HUES64 (cell line): ENCODE data around the gene RELN.

Source experiments
- H3K27ac ChIP-seq: 2 replicates; pipeline ENCODE4 v1.7.0; 2013; ENCODE audit warnings: low read depth, low read length, inconsistent platforms
- H3K27me3 ChIP-seq: 2 replicates; pipeline ENCODE4 v1.6.1; 2013; ENCODE audit warnings: mild to moderate bottlenecking, low read length; ENCODE audit not compliant: insufficient read depth
- H3K36me3 ChIP-seq: 2 replicates; pipeline ENCODE4 v1.6.1; 2013; ENCODE audit warnings: mild to moderate bottlenecking, low read length; ENCODE audit not compliant: insufficient read depth
- H3K4me1 ChIP-seq: 2 replicates; pipeline ENCODE4 v1.6.1; 2013; ENCODE audit warnings: mild to moderate bottlenecking, low read length, moderate library complexity; ENCODE audit not compliant: insufficient read depth
- H3K4me3 ChIP-seq: 2 replicates; pipeline ENCODE4 v1.5.1; 2013; ENCODE audit warnings: mild to moderate bottlenecking, low read length, moderate library complexity
- H3K9ac ChIP-seq: 2 replicates; pipeline ENCODE4 v1.6.1; 2013; ENCODE audit warnings: mild to moderate bottlenecking, low read depth, low read length
- H3K9me3 ChIP-seq: 2 replicates; pipeline ENCODE4 v1.6.1; 2013; ENCODE audit warnings: low read depth, low read length; ENCODE audit not compliant: insufficient read depth
- WGBS: fragments of 150-250, 120-280 bp; methylation state at CpG from one replicate; pipeline ENCODE4 v1.1.7; 2013; ENCODE audit warnings: missing lambda C conversion rate; 5-methylcytosine and 5-hydroxymethylcytosine counted together

The RELN gene

DNA sequence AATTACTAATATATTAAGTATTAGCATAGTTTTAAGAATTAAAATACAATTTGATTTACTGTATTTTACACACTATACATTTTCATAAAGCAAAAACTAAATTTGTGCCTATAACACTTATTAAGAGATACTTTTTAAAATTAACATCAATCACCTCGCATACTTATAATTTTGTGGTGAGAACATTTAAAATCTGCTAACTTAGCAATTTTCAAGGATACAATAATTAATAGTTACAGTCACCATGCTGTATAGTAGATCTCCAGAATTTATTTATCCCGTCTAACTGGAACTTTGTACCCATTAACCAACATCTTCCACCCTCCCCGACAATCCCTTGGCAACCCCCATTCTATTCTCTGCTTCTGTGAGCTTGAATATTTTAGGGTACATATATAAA, 47.5 kb downstream of the RELN start:
- no peaks in the 10 kb centered on the region for H3K9me3 ChIP-seq
- no peaks in the 10 kb centered on the region for H3K4me1 ChIP-seq
- H3K9ac ChIP-seq: no peak overlapping the region
- no peak overlapping the region for H3K27ac ChIP-seq
- WGBS: 95% methylated on average over 2 of the region's 3 CpGs
- H3K36me3 ChIP-seq: no peaks in the 10 kb centered on the region
- no peak overlapping the region for H3K4me3 ChIP-seq
- H3K27me3 ChIP-seq: no peaks in the 10 kb centered on the region

DNA sequence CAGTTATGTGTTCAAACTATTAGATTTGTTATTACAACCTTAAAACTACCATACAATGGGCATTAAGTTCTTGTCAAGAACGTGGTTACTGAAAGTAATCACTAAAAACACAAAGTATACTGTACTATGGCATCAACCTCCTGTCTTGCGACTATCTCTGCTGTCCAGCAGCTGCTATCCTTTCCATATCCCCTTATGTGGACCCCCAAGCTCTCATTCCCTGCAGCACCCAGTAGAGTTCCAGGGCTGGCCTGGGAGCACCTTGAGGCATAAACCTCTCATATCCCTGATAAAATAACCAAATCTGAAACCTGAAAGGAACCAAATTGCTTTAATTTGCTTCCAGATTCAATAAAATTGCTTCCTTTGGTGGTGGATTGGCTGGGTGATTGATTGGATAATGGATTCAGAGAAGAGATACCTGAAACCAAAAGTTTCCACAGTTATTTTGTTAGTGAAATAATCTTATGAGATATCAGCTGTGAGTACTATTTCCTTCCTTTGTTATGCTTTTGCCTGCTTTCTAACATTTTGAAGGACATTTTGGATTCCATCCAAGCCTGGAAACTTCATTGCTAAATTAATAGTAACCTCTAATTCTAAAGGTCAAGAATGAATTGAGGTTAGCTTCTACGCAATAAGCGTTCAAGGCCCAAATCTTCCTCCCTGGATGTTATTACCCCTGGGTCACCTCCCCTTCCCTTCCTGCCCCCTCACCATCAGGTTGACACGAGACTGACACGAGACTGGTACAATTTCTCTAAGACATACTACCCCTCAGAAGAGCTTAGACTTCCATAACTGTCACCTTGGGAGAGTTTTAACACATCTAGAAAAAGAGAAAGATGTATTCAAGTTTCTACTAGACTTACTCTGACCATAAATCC, 48.8 kb downstream of the RELN start:
- Histone ChIP-seq H3K9me3 (no peaks in the 10 kb centered on the region), H3K27ac (no peak overlapping the region), H3K27me3 (no peaks in the 10 kb centered on the region), H3K4me1 (no peaks in the 10 kb centered on the region), H3K36me3 (no peaks in the 10 kb centered on the region), H3K4me3 (no peak overlapping the region), H3K9ac (no peak overlapping the region)
- 86% methylated on average over 6 of the region's 6 CpGs for WGBS

GRCh38 chr7:103937680-103938079, 51.8 kb downstream of the RELN start:
- Histone ChIP-seq H3K36me3 (no peaks in the 10 kb centered on the region), H3K27ac (no peak overlapping the region)
- 90% methylated on average over 3 of the region's 3 CpGs for WGBS

GRCh38 chr7:103936558-103936957, 52.9 kb downstream of the RELN start:
- no peaks in the 10 kb centered on the region for H3K4me1 ChIP-seq
- WGBS: 91% methylated on average over 2 of the region's 2 CpGs
- H3K9me3 ChIP-seq: no peaks in the 10 kb centered on the region
- no peaks in the 10 kb centered on the region for H3K36me3 ChIP-seq
- no peaks in the 10 kb centered on the region for H3K27me3 ChIP-seq
- no peak overlapping the region for H3K4me3 ChIP-seq
- no peak overlapping the region for H3K27ac ChIP-seq
- no peak overlapping the region for H3K9ac ChIP-seq

More at GRCh38 chr7:103937680-103938079, 51.8 kb downstream of the RELN start:
- no peak overlapping the region for H3K4me3 ChIP-seq
- H3K4me1 ChIP-seq: no peaks in the 10 kb centered on the region
- no peak overlapping the region for H3K9ac ChIP-seq
- H3K27me3 ChIP-seq: no peaks in the 10 kb centered on the region
- H3K9me3 ChIP-seq: no peaks in the 10 kb centered on the region

DNA sequence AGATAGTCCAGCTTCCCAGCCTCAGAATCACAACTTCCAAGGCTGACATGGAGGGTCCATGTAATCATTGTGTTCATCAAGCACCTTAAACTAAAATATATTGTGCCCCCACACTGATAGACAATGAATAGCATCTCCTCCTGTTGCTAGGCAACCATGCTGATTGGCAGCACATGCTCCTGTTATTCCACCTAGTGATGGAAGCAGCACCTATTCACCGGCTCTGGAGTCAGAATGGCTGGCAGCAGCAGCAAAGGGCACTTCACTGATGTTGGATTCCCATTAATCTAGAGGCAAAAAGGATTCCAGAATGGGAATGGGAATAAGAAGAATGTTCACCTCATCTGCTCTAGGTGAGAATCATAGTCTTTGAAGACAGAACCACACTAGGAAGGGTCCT, 55.0 kb downstream of the RELN start:
- no peaks in the 10 kb centered on the region for H3K9me3 ChIP-seq
- no peak overlapping the region for H3K9ac ChIP-seq
- WGBS: 0% methylated on average over 1 of the region's 1 CpG
- H3K27ac ChIP-seq: no peak overlapping the region
- H3K27me3 ChIP-seq: no peaks in the 10 kb centered on the region
- no peaks in the 10 kb centered on the region for H3K4me1 ChIP-seq
- no peak overlapping the region for H3K4me3 ChIP-seq
- H3K36me3 ChIP-seq: no peaks in the 10 kb centered on the region

- Histone ChIP-seq H3K36me3 (no peaks in the 10 kb centered on the region), H3K9ac (no peak overlapping the region), H3K27ac (no peak overlapping the region), H3K27me3 (no peaks in the 10 kb centered on the region), H3K4me1 (no peaks in the 10 kb centered on the region), H3K4me3 (no peak overlapping the region), H3K9me3 (no peaks in the 10 kb centered on the region)
- 38% methylated on average over 2 of the region's 2 CpGs for WGBS
Observed at GRCh38 chr7:103932389-103932788, 57.1 kb downstream of the RELN start.

- Histone ChIP-seq H3K27me3 (no peaks in the 10 kb centered on the region), H3K4me1 (no peaks in the 10 kb centered on the region), H3K27ac (no peak overlapping the region), H3K36me3 (no peaks in the 10 kb centered on the region), H3K9me3 (no peaks in the 10 kb centered on the region), H3K4me3 (no peak overlapping the region), H3K9ac (no peak overlapping the region)
- WGBS: 83% methylated on average over 1 of the region's 1 CpG
Observed at GRCh38 chr7:103929901-103930311, 59.6 kb downstream of the RELN start.

- Histone ChIP-seq H3K4me3 (no peak overlapping the region), H3K9me3 (no peaks in the 10 kb centered on the region), H3K9ac (no peak overlapping the region), H3K27ac (no peak overlapping the region), H3K27me3 (no peaks in the 10 kb centered on the region), H3K4me1 (no peaks in the 10 kb centered on the region), H3K36me3 (no peaks in the 10 kb centered on the region)
- 92% methylated on average over 1 of the region's 1 CpG for WGBS
Observed at GRCh38 chr7:103928581-103928980, 60.9 kb downstream of the RELN start.

DNA sequence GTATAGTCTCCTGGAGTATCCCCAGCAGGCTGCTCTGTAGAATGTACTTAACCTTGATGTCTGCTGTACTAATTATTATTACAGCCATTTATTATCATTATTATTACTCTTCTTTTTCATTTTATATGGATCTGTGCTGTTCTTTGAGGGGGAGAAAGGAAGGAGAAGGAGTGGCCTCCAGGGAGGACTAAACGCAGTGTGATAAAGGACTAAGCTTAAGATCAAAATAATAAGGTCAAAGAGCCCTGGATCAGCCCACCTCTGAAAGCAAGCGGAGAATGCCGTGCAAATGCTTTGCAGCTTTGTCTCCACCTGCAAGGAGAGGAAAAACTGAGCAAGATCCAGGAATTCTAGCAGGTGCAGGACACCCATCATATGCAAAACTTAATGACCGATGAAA, 65.3 kb downstream of the RELN start:
- no peaks in the 10 kb centered on the region for H3K4me1 ChIP-seq
- WGBS: 89% methylated on average over 4 of the region's 4 CpGs
- H3K9ac ChIP-seq: no peak overlapping the region
- H3K27ac ChIP-seq: no peak overlapping the region
- no peak overlapping the region for H3K4me3 ChIP-seq
- H3K9me3 ChIP-seq: no peaks in the 10 kb centered on the region
- no peaks in the 10 kb centered on the region for H3K36me3 ChIP-seq
- no peaks in the 10 kb centered on the region for H3K27me3 ChIP-seq

GRCh38 chr7:103922407-103922806, 67.1 kb downstream of the RELN start:
- Histone ChIP-seq H3K36me3 (no peaks in the 10 kb centered on the region), H3K9me3 (no peaks in the 10 kb centered on the region), H3K4me3 (no peak overlapping the region), H3K27ac (no peak overlapping the region), H3K27me3 (no peaks in the 10 kb centered on the region), H3K4me1 (no peaks in the 10 kb centered on the region), H3K9ac (no peak overlapping the region)
- WGBS: 88% methylated on average over 1 of the region's 2 CpGs

DNA sequence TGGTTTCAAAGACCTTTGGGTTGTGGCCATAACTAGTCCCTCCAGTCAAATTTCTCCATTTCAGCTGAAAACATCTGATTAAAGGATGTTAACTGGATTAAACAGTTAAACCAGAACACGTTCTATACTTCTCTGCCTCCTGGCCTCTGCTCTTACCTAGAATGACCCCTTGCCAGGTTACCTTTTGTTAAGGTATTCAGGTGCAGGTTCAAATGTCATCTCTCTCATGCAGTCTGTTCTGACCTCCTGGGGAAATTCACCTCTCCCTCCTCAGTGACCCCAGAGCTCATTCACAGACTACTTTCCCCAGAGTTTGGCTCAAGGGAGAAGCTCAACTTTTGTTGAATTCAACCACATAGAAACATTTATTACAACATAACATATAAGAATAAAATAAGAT, 67.8 kb downstream of the RELN start:
- H3K9me3 ChIP-seq: no peaks in the 10 kb centered on the region
- no peak overlapping the region for H3K4me3 ChIP-seq
- H3K27ac ChIP-seq: no peak overlapping the region
- H3K4me1 ChIP-seq: no peaks in the 10 kb centered on the region
- 25% methylated on average over 1 of the region's 1 CpG for WGBS
- H3K36me3 ChIP-seq: no peaks in the 10 kb centered on the region
- no peak overlapping the region for H3K9ac ChIP-seq
- H3K27me3 ChIP-seq: no peaks in the 10 kb centered on the region
